Breast epithelium (tissue), 3 donors: ENCODE data around the gene ZDHHC16.

Experiments used
- POLR2A ChIP-seq: fragments of 450-650 bp; IDR thresholded peaks from one replicate; pipeline ENCODE4 v1.6.1; 2016; ENCODE audit warnings: antibody characterized with exemption, mild to moderate bottlenecking, moderate library complexity
- POLR2AphosphoS5 ChIP-seq, 3 donors: sonication (generic); formaldehyde crosslinking; IDR thresholded peaks; one replicate each; pipeline ENCODE4 v1.6.1; 2017; ENCODE audit warnings: antibody characterized with exemption in 3 of 3
- TF ChIP-seq, protein P1 (sequence below), 3 donors: fragments of 450-650 bp; IDR thresholded peaks; one replicate each; pipeline ENCODE4 v1.5.1; 2016 to 2017; ENCODE audit warnings: antibody characterized with exemption in 3 of 3, mild to moderate bottlenecking in 3 of 3, moderate library complexity in 3 of 3

GRCh38 chr10:97482381-97482780 is 36.4 kb downstream of the ZDHHC16 start:
- TF ChIP-seq, protein P1, sequence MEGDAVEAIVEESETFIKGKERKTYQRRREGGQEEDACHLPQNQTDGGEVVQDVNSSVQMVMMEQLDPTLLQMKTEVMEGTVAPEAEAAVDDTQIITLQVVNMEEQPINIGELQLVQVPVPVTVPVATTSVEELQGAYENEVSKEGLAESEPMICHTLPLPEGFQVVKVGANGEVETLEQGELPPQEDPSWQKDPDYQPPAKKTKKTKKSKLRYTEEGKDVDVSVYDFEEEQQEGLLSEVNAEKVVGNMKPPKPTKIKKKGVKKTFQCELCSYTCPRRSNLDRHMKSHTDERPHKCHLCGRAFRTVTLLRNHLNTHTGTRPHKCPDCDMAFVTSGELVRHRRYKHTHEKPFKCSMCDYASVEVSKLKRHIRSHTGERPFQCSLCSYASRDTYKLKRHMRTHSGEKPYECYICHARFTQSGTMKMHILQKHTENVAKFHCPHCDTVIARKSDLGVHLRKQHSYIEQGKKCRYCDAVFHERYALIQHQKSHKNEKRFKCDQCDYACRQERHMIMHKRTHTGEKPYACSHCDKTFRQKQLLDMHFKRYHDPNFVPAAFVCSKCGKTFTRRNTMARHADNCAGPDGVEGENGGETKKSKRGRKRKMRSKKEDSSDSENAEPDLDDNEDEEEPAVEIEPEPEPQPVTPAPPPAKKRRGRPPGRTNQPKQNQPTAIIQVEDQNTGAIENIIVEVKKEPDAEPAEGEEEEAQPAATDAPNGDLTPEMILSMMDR (IDR thresholded peaks at IDR 0.05): no peak
- no peak for TF ChIP-seq POLR2A
- no peak for TF ChIP-seq POLR2AphosphoS5 (IDR thresholded peaks at IDR 0.05)
